ENCODE measurements around the gene SMIM5.
A peak's percentile ranks its signal among the peaks of the same experiment; 100 is the strongest.

The SMIM5 gene

GRCh38 chr17:75640556-75641119 is 7.4 kb downstream of the SMIM5 start:
- no peak for DNase-seq (ENCODE audit: low read depth in 2 of 2)

- DNase-seq (ENCODE audit: low read depth in 2 of 2) = no peak
Observed at GRCh38 chr17:75641343-75641742, 8.1 kb downstream of the SMIM5 start.

- no peak for DNase-seq (ENCODE audit: low read depth in 2 of 2)
Observed at GRCh38 chr17:75642182-75642783, 9.0 kb downstream of the SMIM5 start.

GRCh38 chr17:75642784-75643642 is 9.8 kb downstream of the SMIM5 start:
- no peak for DNase-seq (ENCODE audit: low read depth in 2 of 2)

GRCh38 chr17:75643643-75644017 is 10.4 kb downstream of the SMIM5 start:
- DNase-seq (ENCODE audit: low read depth in 2 of 2) = no peak

- no peak for DNase-seq (ENCODE audit: low read depth in 2 of 2)
Observed at GRCh38 chr17:75645501-75645888, 12.3 kb downstream of the SMIM5 start.

GRCh38 chr17:75645889-75646637 is 12.8 kb downstream of the SMIM5 start:
- DNase-seq (ENCODE audit: low read depth in 2 of 2) = no peak

GRCh38 chr17:75646638-75646992 is 13.4 kb downstream of the SMIM5 start:
- DNase-seq (ENCODE audit: low read depth in 2 of 2) = no peak

- no peak for DNase-seq (ENCODE audit: low read depth in 2 of 2)
Observed at GRCh38 chr17:75647061-75647460, 13.8 kb downstream of the SMIM5 start.

- no peak for DNase-seq (ENCODE audit: low read depth in 2 of 2)
Observed at GRCh38 chr17:75647921-75648320, 14.7 kb downstream of the SMIM5 start.

- no peak for DNase-seq (ENCODE audit: low read depth in 2 of 2)
Observed at GRCh38 chr17:75649687-75650086, 16.5 kb downstream of the SMIM5 start.

- no peak for DNase-seq (ENCODE audit: low read depth in 2 of 2)
Observed at GRCh38 chr17:75650874-75651273, 17.6 kb downstream of the SMIM5 start.

GRCh38 chr17:75652341-75652740 is 19.1 kb downstream of the SMIM5 start:
- DNase-seq (ENCODE audit: low read depth in 2 of 2) = no peak

GRCh38 chr17:75652934-75653549 is 19.8 kb downstream of the SMIM5 start:
- no peak for DNase-seq (ENCODE audit: low read depth in 2 of 2)

- DNase-seq (ENCODE audit: low read depth in 2 of 2) = no peak
Observed at GRCh38 chr17:75654176-75654575, 20.9 kb downstream of the SMIM5 start.

GRCh38 chr17:75658237-75658636 is 25.0 kb downstream of the SMIM5 start:
- DNase-seq (ENCODE audit: low read depth in 2 of 2) = no peak

GRCh38 chr17:75661531-75661930 is 28.3 kb downstream of the SMIM5 start:
- DNase-seq (ENCODE audit: low read depth in 2 of 2) = no peak

- no peak for DNase-seq (ENCODE audit: low read depth in 2 of 2)
Observed at GRCh38 chr17:75662511-75662910, 29.3 kb downstream of the SMIM5 start.

- DNase-seq (ENCODE audit: low read depth in 2 of 2) = no peak
Observed at GRCh38 chr17:75664099-75664549, 30.9 kb downstream of the SMIM5 start.

GRCh38 chr17:75665981-75666380 is 32.7 kb downstream of the SMIM5 start:
- no peak for DNase-seq (ENCODE audit: low read depth in 2 of 2)

- DNase-seq (ENCODE audit: low read depth in 2 of 2) = peak; percentile 94 to 97
Observed at GRCh38 chr17:75666959-75667790, 33.9 kb downstream of the SMIM5 start, which contains the start of the genes RECQL5 and SAP30BP. Gene RECQL5 (minus strand): TSS chr17:75667154. CDS start chr17:75666557, 597 bp downstream. Gene SAP30BP (plus strand): TSS chr17:75667338. CDS start chr17:75667373, 35 bp downstream.

Data from stimulated activated CD8-positive, alpha-beta memory T cell treated with anti-CD3 and anti-CD28 coated beads, Interleukin-15, amount 100 ng/mL, for 4 hours (primary cell).